ELR (cell line): ENCODE measurements around the gene CCSER1.

Experiments
- DNase-seq: peaks from one replicate; pipeline ENCODE4 v3.0.0-alpha.2; 2015; ENCODE audit warnings: low read depth

CCSER1 gene

GRCh38 chr4:90128961-90129495 is 1.8 kb downstream of the CCSER1 start:
- DNase-seq = no peak

DNA sequence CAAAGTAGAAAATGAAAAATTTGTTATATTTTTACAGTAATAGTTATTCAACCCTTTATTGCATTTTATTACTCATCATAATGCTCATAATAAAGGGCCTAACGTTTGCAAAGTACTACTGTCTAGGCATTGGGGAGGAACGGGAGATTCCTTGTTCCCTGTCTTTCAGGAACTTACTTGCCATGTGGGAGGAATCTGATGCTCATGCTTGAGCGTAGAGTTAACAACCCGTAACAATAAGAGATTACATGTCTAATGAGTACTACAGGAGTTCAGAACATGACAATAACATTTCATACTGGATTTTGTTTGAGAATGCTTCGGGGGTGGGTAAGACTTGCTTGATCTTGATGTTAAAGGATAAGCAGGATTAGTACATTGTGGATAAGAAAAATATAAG is 2.9 kb downstream of the CCSER1 start:
- no peak for DNase-seq

DNA sequence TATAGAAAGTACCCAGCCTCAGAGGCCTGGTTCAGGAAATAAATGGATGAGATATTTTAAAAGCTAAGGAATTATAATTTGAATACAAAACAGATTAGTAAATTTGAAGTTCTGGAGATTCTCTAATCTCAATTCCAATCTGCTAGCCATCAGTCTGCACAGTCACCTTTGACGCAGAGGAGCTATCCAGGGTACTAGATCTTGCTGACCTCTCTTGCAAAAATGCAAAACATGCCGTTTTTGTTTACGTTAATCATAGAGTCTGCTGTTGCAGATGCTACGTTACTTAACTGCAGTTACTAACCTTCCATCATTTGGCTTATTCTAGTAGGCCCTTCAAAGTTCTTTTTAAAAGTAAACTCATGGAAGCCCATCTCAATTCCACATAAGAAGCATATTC is 10.4 kb downstream of the CCSER1 start:
- peak; percentile 19 for DNase-seq

DNA sequence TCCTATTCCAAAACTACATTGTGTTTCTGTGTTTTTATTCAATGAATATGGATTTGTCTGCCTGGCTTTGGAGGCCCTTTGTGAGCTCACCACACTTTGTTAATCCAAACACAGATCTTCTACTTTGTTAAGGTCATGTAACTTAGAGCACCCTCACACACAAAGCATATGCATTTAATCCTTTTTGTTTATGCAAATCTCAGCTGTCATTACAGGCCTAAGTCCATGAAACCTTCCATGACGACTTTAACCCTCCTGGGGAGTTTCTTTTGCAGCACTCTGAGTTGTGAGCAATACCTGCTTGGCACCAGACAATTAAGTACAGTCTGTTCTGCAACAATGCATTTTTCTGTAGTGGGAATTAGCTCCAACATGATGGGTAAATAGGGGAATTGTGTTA is 14.9 kb downstream of the CCSER1 start:
- DNase-seq = no peak

- DNase-seq = no peak
Measured at GRCh38 chr4:90145319-90145718, 18.1 kb downstream of the CCSER1 start.

DNA sequence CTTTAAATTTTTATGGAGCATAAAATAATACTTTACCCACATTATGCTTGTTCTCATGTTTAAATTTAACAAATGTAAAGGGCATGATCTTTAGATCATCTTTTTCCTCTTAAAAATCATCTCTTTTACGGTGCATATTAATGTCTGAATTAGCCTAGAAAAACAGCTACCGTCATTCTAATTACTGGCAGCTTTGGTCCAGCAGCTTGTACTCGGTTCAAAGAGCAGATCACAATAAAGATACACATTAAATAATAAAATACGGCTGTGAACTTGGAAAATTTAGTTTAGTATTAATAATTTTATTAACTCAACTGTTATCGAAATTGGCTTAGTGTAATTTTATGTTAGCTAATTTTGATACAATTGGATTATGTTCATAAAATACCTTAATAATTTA is 19.1 kb downstream of the CCSER1 start:
- no peak for DNase-seq

GRCh38 chr4:90148574-90149148 is 21.5 kb downstream of the CCSER1 start:
- DNase-seq = no peak

GRCh38 chr4:90152024-90152423 is 24.8 kb downstream of the CCSER1 start:
- DNase-seq = no peak

DNA sequence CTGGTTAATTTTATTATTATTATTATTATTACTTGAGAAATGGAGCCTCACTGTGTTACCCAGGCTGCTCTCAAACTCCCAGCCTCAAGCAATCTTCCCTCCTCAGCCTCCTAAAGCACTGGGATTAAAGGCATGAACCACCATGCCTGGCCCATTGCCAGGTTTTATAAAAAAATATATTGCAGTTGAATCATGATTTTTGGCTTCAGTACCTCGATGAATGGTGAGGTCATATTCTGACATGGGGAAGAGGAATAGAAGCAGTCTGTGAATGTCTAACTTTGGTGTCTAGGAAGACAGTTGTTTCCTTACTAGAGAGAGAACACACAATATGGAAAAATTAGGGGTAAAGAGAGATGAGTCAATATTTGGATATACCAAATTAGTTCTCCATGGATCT is 32.0 kb downstream of the CCSER1 start:
- DNase-seq = no peak

DNA sequence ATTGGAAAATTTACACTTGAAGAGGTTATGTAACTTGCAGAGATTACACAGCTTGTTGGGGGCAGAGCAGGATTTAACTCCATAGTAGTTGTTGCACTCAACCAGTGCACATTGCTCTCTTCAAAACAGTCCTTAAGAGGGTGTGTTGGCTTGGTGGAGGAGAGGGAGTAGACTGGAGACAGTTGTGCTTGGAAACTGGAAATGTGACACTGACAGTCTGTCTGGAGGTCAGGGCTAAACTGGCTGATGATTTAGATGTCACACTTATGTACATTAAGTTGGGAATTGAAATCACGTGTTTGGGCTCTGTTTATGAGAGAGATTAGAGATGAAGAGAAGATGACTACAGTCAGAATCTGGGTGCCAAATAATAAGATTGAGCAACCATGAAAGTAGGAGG is 32.9 kb downstream of the CCSER1 start:
- no peak for DNase-seq

- no peak for DNase-seq
Measured at GRCh38 chr4:90162566-90162965, 35.4 kb downstream of the CCSER1 start.

- DNase-seq = no peak
Measured at GRCh38 chr4:90163872-90164271, 36.7 kb downstream of the CCSER1 start.

DNA sequence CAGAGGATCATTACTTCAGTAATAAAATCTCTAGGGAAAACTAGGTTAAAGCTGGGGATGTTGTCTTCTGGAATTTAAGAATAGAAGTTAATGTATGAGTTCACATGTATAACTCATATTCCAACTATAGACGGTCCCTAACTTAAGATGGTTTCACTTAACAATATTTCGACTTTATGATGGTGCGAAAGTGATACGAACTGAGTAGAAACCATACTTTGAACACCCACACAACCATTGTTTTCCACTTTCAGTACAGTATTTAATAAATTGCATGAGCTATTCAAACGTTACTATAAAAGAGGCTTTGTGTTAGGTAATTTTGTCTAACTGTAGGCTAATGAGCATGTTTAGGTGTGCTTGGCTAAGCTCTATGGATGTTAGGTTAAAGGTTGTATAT is 38.7 kb downstream of the CCSER1 start:
- DNase-seq = no peak

GRCh38 chr4:90171491-90171890 is 44.3 kb downstream of the CCSER1 start:
- DNase-seq = no peak

GRCh38 chr4:90174621-90175023 is 47.4 kb downstream of the CCSER1 start:
- DNase-seq = no peak

GRCh38 chr4:90181644-90182043 is 54.5 kb downstream of the CCSER1 start:
- DNase-seq = no peak

DNA sequence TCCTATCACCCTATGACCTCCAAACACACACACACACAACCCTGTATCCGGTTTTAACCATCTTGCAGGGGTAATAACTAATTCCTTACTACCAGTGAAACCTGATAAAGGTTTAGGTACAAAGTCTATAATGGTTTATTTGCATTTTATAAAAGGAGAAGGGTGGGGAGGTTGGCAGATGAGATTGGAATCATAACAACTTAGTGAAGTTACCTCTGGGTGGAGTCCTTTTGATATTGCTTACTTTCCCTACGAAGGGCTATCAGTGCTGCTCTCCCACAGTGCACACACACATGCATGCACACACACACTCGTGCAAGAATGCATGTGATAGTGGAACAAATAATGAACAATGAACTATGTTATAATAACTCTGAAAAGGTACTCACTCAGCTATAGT is 56.1 kb downstream of the CCSER1 start:
- no peak for DNase-seq

DNA sequence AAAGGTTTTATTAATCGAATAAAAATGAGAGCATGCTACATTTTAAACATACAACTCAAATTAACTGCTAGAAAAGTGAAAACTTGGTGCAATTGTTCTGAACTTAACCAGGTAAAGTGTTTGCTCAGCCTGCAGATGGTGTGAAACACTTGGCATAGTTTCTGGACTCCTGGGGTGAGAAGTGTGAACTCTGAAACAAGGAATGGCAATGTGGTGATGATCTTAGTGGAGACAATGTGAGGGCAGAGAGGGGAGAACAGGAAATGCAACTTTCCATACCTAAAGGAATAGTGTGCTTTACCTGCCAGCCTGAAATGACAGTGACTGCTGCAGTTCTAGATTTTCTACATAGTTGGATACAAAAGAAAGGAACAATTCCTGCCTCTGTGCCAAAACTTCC is 57.4 kb downstream of the CCSER1 start:
- DNase-seq = no peak

DNA sequence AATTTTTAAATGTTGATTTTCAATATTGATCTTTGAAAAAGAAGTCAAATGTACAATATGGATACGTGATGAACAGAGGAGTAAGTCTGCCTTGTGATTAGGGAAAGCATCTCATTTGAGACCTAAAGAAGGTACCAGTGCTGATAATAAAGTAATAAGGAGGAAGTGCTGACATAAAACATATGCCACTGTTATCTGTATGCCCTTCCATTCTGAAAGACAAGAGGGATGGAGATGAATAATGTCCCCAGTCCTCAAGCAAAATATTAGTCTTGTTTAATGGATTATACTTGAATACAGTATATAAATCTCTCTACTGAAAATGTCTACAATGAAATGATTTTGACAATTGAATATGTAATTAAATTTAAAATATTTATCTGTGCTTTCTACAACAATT is 58.2 kb downstream of the CCSER1 start:
- DNase-seq = no peak

DNA sequence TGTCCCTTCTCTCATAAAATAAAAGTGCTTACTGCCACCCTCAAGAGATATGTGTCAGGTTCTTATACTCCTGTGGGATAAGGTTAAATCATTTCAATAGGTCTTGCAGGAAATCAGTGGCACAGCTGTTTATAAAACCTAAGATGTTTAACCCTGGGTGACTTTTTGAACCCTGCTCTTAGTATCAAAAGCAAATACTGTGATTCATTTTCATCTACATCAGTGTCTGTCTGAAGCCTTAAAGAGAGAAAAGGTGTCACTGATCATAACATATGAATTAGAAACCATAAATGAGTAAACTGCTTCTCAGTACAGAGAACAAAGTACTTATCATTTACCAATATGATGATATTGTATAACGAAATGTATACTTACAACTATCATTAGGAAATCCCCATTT is 59.0 kb downstream of the CCSER1 start:
- DNase-seq = no peak

GRCh38 chr4:90187148-90187884 is 60.1 kb downstream of the CCSER1 start:
- DNase-seq = no peak

GRCh38 chr4:90189178-90189577 is 62.0 kb downstream of the CCSER1 start:
- DNase-seq = no peak

DNA sequence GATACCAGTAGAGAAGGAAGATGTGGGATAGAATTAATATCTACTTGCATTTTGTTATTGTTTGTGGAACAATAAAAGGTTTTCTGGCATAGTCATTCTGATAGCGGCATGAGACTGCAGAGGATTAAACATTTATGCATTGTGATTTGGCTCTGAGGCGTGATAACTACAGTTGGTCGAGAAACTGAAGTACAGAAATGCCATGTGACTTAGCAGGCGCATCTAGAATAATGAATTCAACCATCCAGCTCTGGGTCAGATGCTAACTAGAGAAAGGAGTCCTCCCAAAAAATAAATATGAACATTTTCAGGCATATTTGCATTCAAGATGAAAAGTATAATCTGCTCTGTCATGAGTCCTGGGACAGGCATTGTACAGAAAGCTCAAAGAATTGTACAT is 62.8 kb downstream of the CCSER1 start:
- DNase-seq = no peak

GRCh38 chr4:90190525-90190924 is 63.3 kb downstream of the CCSER1 start:
- no peak for DNase-seq
